K562 (cell line): ENCODE data around the gene DCXR. TPM values are rescaled to one million over a fixed set of nuclear protein-coding genes. Genes with fewer than 3 reads are reported as not detected.

ENCODE experiments used
- ATF2 ChIP-seq: sonication (generic); formaldehyde crosslinking; IDR thresholded peaks from 2 replicates; pipeline ENCODE4 v1.8.1; 2022; ENCODE audit warnings: missing genetic modification reagents
- CREB3 ChIP-seq: fragments of 450-650 bp; conservative IDR thresholded peaks from 2 replicates; pipeline ENCODE4 v1.6.1; 2016; ENCODE audit warnings: missing genetic modification characterization, low read depth, mild to moderate bottlenecking, missing compliant biosample characterization, moderate library complexity
- KLF1 ChIP-seq: fragments of 450-650 bp; IDR thresholded peaks from 2 replicates; pipeline ENCODE4 v1.6.1; 2016; ENCODE audit warnings: missing genetic modification characterization, missing compliant biosample characterization
- NFRKB ChIP-seq: fragments of 450-650 bp; IDR thresholded peaks from 2 replicates; pipeline ENCODE4 v1.6.1; 2016; ENCODE audit warnings: low read depth
- NFXL1 ChIP-seq: fragments of 450-650 bp; formaldehyde crosslinking; IDR thresholded peaks from 2 replicates; pipeline ENCODE4 v1.4.0; 2021; ENCODE audit warnings: mild to moderate bottlenecking
- PHF20 ChIP-seq: fragments of 450-650 bp; IDR thresholded peaks from 2 replicates; pipeline ENCODE4 v1.6.1; 2018; ENCODE audit not compliant: partially characterized antibody
- PTBP1 ChIP-seq: fragments of 200-400 bp; formaldehyde crosslinking; IDR thresholded peaks from 2 replicates; pipeline ENCODE4 v1.6.1; 2017; ENCODE audit warnings: low read depth, low read length
- RBFOX2 ChIP-seq: fragments of 200-400 bp; formaldehyde crosslinking; IDR thresholded peaks from 2 replicates; pipeline ENCODE4 v1.6.1; 2017; ENCODE audit warnings: low read depth, mild to moderate bottlenecking, low read length, moderate library complexity
- RBM14 ChIP-seq: fragments of 200-400 bp; formaldehyde crosslinking; IDR thresholded peaks from 2 replicates; pipeline ENCODE4 v1.6.1; 2018; ENCODE audit warnings: low read depth, mild to moderate bottlenecking, low read length, moderate library complexity, borderline replicate concordance; ENCODE audit not compliant: insufficient read depth
- TFAP4 ChIP-seq: sonication (generic); formaldehyde crosslinking; IDR thresholded peaks from 2 replicates; pipeline ENCODE4 v1.8.0; 2022; ENCODE audit warnings: missing genetic modification reagents, mild to moderate bottlenecking, moderate library complexity, borderline replicate concordance
- XRCC4 ChIP-seq: IDR thresholded peaks from one replicate; pipeline ENCODE4 v1.6.1; 2011; ENCODE audit not compliant: insufficient read depth, insufficient read length; ENCODE audit errors: extremely low read depth
- ZBTB33 ChIP-seq: sonication (generic); formaldehyde crosslinking; IDR thresholded peaks from 2 replicates; pipeline ENCODE4 v1.8.1; 2023; ENCODE audit warnings: mild to moderate bottlenecking, missing genetic modification reagents
- ZNF146 ChIP-seq: IDR thresholded peaks from one replicate; pipeline ENCODE4 v1.6.1; 2018; ENCODE audit warnings: missing compliant biosample characterization; ENCODE audit not compliant: unreplicated experiment
- ZNF398 ChIP-seq: fragments of 250-450 bp; sonication (Bioruptor Pico); IDR thresholded peaks from 2 replicates; pipeline ENCODE4 v1.8.0; 2021; ENCODE audit warnings: moderate library complexity, mild to moderate bottlenecking, inconsistent platforms
- ZNF764 ChIP-seq: fragments of 250-450 bp; sonication (Bioruptor Pico); IDR thresholded peaks from 2 replicates; pipeline ENCODE4 v1.4.0; 2020; ENCODE audit warnings: low read depth, mild to moderate bottlenecking, moderate library complexity
- polyA plus RNA-seq, 8 experiments: library from polyadenylated mRNA; depleted of rRNA in 4 of 8; stranded (reverse) in 5 of 8; unstranded in 3 of 8; fragments of >200 nt; fragmentation: Nextera tagmentation in 2 of 8; fragmentation: Illumina TruSeq in 1 of 8; extraction: Ambion mirVana in 2 of 8; extraction: Trizol in 1 of 8; gene quantifications; 2 replicates each; pipeline versions ENCODE4 v1.2.1 to v1.2.3, GENCODE V29; 2011 to 2014; ENCODE audit warnings: inconsistent platforms in 1 of 8, missing spikeins in 1 of 8
- total RNA-seq, 7 experiments: library from RNA; depleted of rRNA in 6 of 7; stranded (reverse); fragments of >200 nt in 6 of 7; fragmentation: Illumina TruSeq in 2 of 7; extraction: Trizol in 2 of 7; gene quantifications; 2 replicates each; pipeline versions ENCODE4 v1.2.1 to v1.2.3, GENCODE V29; 2011 to 2021; ENCODE audit warnings: low replicate concordance in 1 of 7

Gene DCXR
- total and polyA plus RNA-seq, 9 of the 15 experiments (the other 6 are each of a cell fraction or from before 2014, with no cell fraction given) = 21.3 to 274 (median 156) TPM

- TF ChIP-seq CREB3 (tag) (no peak), TFAP4 (CRISPR knock-in tag) (0 out of 2 replicates have a peak, but pooled peaks have one; percentile 12), ATF2 (no peak; the same call in 1 of the 2 replicates), XRCC4 (no peak), ZBTB33 (CRISPR knock-in tag) (0 out of 2 replicates have a peak, but pooled peaks have one; percentile 10), RBFOX2 (peak; percentile 15), ZNF398 (CRISPR knock-in tag) (no peak), PHF20 (no peak), KLF1 (no peak), PTBP1 (no peak), RBM14 (0 out of 2 replicates have a peak, but pooled peaks have one; percentile 19), ZNF764 (no peak), NFXL1 (CRISPR knock-in tag) (no peak), ZNF146 (CRISPR knock-in tag) (no peak), NFRKB (no peak)
These were observed 27.1 kb upstream of the DCXR start (continued) for GRCh38 chr17:82064433-82065192.
